ENCODE results near the gene RABGAP1L. TPM values are rescaled to one million over a fixed set of nuclear protein-coding genes. Genes with fewer than 3 reads are reported as not detected.
"Not testable (repeated sequence)": the region's sequence is repeated elsewhere in the genome, so short reads cannot be mapped to it uniquely, and the experiment has no call there.

The RABGAP1L gene
- total RNA-seq, 1 donor from 2014 or later = 59.6 TPM

- intact Hi-C loops (cut with DNase I); DNase-seq (ENCODE audit: low spot score); ATAC-seq: not testable (repeated sequence)
Observed at GRCh38 chr1:174576120-174576519, 416.8 kb downstream of the RABGAP1L start.

- DNase-seq (ENCODE audit: low spot score) (no peak), ATAC-seq (no peak)
- intact Hi-C loops (cut with DNase I) = no loop called here
Observed at GRCh38 chr1:174577681-174578080, 418.4 kb downstream of the RABGAP1L start.

- ATAC-seq = no peak
- intact Hi-C loops (cut with DNase I) = no loop called here
Observed at GRCh38 chr1:174580801-174581200, 421.5 kb downstream of the RABGAP1L start.

GRCh38 chr1:174583316-174583715 is 424.0 kb downstream of the RABGAP1L start:
- no peak for ATAC-seq
- intact Hi-C loops (cut with DNase I) = no loop called here

More at GRCh38 chr1:174580801-174581200, 421.5 kb downstream of the RABGAP1L start:
- no peak for DNase-seq (ENCODE audit: low spot score)

GRCh38 chr1:174584071-174584470 is 424.8 kb downstream of the RABGAP1L start:
- intact Hi-C loops (cut with DNase I) = no loop called here
- DNase-seq (ENCODE audit: low spot score) (no peak), ATAC-seq (no peak)

More at GRCh38 chr1:174583316-174583715, 424.0 kb downstream of the RABGAP1L start:
- no peak for DNase-seq (ENCODE audit: low spot score)

- ATAC-seq; DNase-seq (ENCODE audit: low spot score); intact Hi-C loops (cut with DNase I): not testable (repeated sequence)
Observed at GRCh38 chr1:174588618-174589017, 429.3 kb downstream of the RABGAP1L start.

GRCh38 chr1:174605198-174605597 is 445.9 kb downstream of the RABGAP1L start:
- ATAC-seq (no peak), DNase-seq (ENCODE audit: low spot score) (no peak)
- intact Hi-C loops (cut with DNase I) = no loop called here

- ATAC-seq = no peak
- DNase-seq (ENCODE audit: low spot score) = no peak
- intact Hi-C loops (cut with DNase I) = no loop called here
Observed at GRCh38 chr1:174606471-174606870, 447.2 kb downstream of the RABGAP1L start.

- DNase-seq (ENCODE audit: low spot score); ATAC-seq; intact Hi-C loops (cut with DNase I): not testable (repeated sequence)
Observed at GRCh38 chr1:174617905-174618304, 458.6 kb downstream of the RABGAP1L start.

- ATAC-seq = no peak
- DNase-seq (ENCODE audit: low spot score) = no peak
Observed at GRCh38 chr1:174623324-174624035, 464.2 kb downstream of the RABGAP1L start.

GRCh38 chr1:174626031-174627025 is 467.0 kb downstream of the RABGAP1L start:
- intact Hi-C loops (cut with DNase I) = no loop called here
- DNase-seq (ENCODE audit: low spot score) = no peak
- no peak for ATAC-seq

More at GRCh38 chr1:174623324-174624035, 464.2 kb downstream of the RABGAP1L start:
- intact Hi-C loops (cut with DNase I) = no loop called here

- no peak for ATAC-seq
- intact Hi-C loops (cut with DNase I) = no loop called here
Observed at GRCh38 chr1:174637487-174637886, 478.2 kb downstream of the RABGAP1L start.

GRCh38 chr1:174639461-174639860 is 480.1 kb downstream of the RABGAP1L start:
- intact Hi-C loops (cut with DNase I) = no loop called here
- ATAC-seq = no peak
- no peak for DNase-seq (ENCODE audit: low spot score)

More at GRCh38 chr1:174637487-174637886, 478.2 kb downstream of the RABGAP1L start:
- no peak for DNase-seq (ENCODE audit: low spot score)

- no peak for DNase-seq (ENCODE audit: low spot score)
- ATAC-seq = no peak
- intact Hi-C loops (cut with DNase I) = no loop called here
Observed at GRCh38 chr1:174640783-174641182, 481.5 kb downstream of the RABGAP1L start.

GRCh38 chr1:174642393-174642792 is 483.1 kb downstream of the RABGAP1L start:
- intact Hi-C loops (cut with DNase I) = no loop called here
- no peak for DNase-seq (ENCODE audit: low spot score)
- no peak for ATAC-seq

GRCh38 chr1:174643206-174643605 is 483.9 kb downstream of the RABGAP1L start:
- DNase-seq (ENCODE audit: low spot score) = no peak
- intact Hi-C loops (cut with DNase I) = no loop called here
- no peak for ATAC-seq

GRCh38 chr1:174649572-174649971 is 490.3 kb downstream of the RABGAP1L start:
- intact Hi-C loops (cut with DNase I); DNase-seq (ENCODE audit: low spot score); ATAC-seq: not testable (repeated sequence)

- intact Hi-C loops (cut with DNase I) = no loop called here
- ATAC-seq = no peak
- DNase-seq (ENCODE audit: low spot score) = no peak
Observed at GRCh38 chr1:174652569-174653280, 493.4 kb downstream of the RABGAP1L start.

GRCh38 chr1:174654560-174654959 is 495.2 kb downstream of the RABGAP1L start:
- intact Hi-C loops (cut with DNase I) = no loop called here

More at GRCh38 chr1:174654560-174654959, 495.2 kb downstream of the RABGAP1L start:
- DNase-seq (ENCODE audit: low spot score) = no peak
- ATAC-seq = no peak
